H1 (cell line): Measurements from ENCODE around the gene AGGF1. TPM values are rescaled to one million over a fixed set of nuclear protein-coding genes. Genes with fewer than 3 reads are reported as not detected.

Experiments used
- BCL11A ChIP-seq, 2 experiments: IDR thresholded peaks; one replicate each; pipeline ENCODE4 v1.6.1; 2011; ENCODE audit warnings: low read depth in 2 of 2, low read length in 2 of 2, mild to moderate bottlenecking in 2 of 2
- KDM4A ChIP-seq: IDR thresholded peaks from one replicate; pipeline ENCODE4 v1.7.1; 2012; ENCODE audit warnings: low read depth, mild to moderate bottlenecking, moderate library complexity, low read length, inconsistent platforms; ENCODE audit not compliant: severe bottlenecking
- POU5F1 ChIP-seq: IDR thresholded peaks from 2 replicates; pipeline ENCODE4 v1.6.1; 2011; ENCODE audit warnings: low read depth, mild to moderate bottlenecking, low read length, moderate library complexity
- RAD21 ChIP-seq, 2 experiments: IDR thresholded peaks in 1 of 2; conservative IDR thresholded peaks in 1 of 2; 2 replicates each; pipeline ENCODE4 v1.6.1; 2011; ENCODE audit warnings: low read depth in 2 of 2, low read length in 2 of 2, improper control_type of control experiment in 1 of 2, inconsistent platforms in 1 of 2, mild to moderate bottlenecking in 1 of 2, moderate library complexity in 1 of 2
- TAF1 ChIP-seq: IDR thresholded peaks from 2 replicates; pipeline ENCODE4 v1.6.1; 2011; ENCODE audit warnings: mild to moderate bottlenecking, low read depth, low read length
- polyA plus RNA-seq, 7 experiments: library from polyadenylated mRNA; depleted of rRNA in 3 of 7; stranded (reverse) in 5 of 7; unstranded in 2 of 7; fragments of >200 nt in 5 of 7; fragments of 200-250 nt in 2 of 7; gene quantifications; 1 replicate in 5 of 7; 2 replicates in 1 of 7; 4 replicates in 1 of 7; pipeline versions ENCODE4 v1.2.1 to v1.2.3, GENCODE V29; 2011 to 2013; ENCODE audit warnings: missing spikeins in 2 of 7, mixed read lengths in 2 of 7
- total RNA-seq: library from RNA; stranded (reverse); fragmentation: NEBNext Ultra II Directional; extraction: Animal tissue kit (Norgen Biotek cat#: 25700); gene quantifications from 2 replicates; pipeline ENCODE4 v1.2.1, GENCODE V29; 2021

Gene AGGF1
- total and polyA plus RNA-seq, 2 of the 8 experiments (the other 6 are each of a cell fraction or from before 2014, with no cell fraction given), result 7.3 to 19.0 TPM

DNA sequence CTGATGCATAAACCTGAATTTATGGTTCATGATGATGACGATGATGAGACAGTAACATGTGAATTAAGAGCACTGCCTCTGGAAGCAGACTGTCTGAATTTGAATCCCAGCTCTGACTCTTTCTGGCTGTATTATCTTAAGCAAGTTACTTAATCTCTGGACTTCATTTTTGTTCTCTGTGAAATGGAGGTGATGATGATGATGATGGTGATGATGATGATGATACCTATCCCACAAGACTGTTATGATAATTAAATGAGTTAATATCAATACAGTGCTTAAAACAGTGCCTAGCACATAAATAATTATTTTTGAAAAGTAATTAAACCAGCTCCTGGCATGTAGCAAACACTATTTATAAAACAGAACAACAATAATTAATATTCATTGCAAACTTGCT lies 13.2 kb upstream of the AGGF1 start (continued):
- TF ChIP-seq BCL11A (IDR thresholded peaks at IDR 0.05; ENCODE audit: low read depth in 2 of 2, low read length in 2 of 2) (no peak), POU5F1 (no peak), TAF1 (no peak), KDM4A (no peak), RAD21 (IDR thresholded peaks at IDR 0.05 in 1 of 2, conservative IDR thresholded peaks at IDR 0.05 in 1 of 2; ENCODE audit: low read depth in 2 of 2, low read length in 2 of 2) (no peak)
